GM19240 (cell line): ENCODE results near the gene NLRP1.
"Not testable (repeated sequence)": the region's sequence is repeated elsewhere in the genome, so short reads cannot be mapped to it uniquely, and the experiment has no call there.

Experiments
- DNase-seq: peaks from one replicate; pipeline ENCODE4 v3.0.0; 2011; ENCODE audit warnings: low spot score; ENCODE audit not compliant: insufficient read length

NLRP1 gene

GRCh38 chr17:5587438-5588032 lies 3.2 kb upstream of the NLRP1 start:
- peak; percentile 64 for DNase-seq

DNA sequence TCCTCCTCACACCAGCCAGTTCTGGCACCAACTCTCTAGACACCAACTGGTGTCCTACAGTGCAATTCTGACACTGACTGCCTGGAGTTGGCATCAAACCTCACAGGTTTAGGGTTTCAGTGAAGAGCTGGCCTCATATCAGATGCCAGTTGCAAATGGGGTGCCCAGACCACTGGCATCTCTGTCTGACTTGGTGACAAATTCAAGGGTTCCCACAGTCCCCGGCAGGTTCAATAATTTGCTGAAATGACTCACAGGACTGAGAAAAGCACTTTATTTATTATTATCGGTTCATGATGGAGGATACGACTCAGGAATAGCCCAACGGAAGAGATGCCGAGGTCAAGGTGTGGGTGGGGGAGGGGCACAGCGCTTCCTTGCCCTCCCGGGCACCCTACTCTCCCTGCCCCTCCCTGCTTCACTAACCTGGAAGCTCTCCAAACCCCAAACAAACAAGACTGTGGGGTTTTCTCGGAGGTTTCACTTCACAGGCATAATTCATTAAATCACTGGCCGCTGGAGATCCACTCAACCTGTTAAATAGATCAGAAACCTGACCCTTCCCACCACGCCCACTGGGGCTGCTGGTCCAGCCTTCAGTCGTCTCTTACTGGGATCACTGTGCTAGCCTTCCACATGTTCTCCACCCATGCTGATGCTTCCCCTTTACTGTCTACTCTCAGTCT lies 1.7 kb upstream of the NLRP1 start:
- DNase-seq: no peak

- no peak for DNase-seq
Observed at GRCh38 chr17:5585287-5585794, 1.0 kb upstream of the NLRP1 start.

GRCh38 chr17:5583426-5584382 lies 605 bp downstream of the NLRP1 start:
- DNase-seq: no peak

DNA sequence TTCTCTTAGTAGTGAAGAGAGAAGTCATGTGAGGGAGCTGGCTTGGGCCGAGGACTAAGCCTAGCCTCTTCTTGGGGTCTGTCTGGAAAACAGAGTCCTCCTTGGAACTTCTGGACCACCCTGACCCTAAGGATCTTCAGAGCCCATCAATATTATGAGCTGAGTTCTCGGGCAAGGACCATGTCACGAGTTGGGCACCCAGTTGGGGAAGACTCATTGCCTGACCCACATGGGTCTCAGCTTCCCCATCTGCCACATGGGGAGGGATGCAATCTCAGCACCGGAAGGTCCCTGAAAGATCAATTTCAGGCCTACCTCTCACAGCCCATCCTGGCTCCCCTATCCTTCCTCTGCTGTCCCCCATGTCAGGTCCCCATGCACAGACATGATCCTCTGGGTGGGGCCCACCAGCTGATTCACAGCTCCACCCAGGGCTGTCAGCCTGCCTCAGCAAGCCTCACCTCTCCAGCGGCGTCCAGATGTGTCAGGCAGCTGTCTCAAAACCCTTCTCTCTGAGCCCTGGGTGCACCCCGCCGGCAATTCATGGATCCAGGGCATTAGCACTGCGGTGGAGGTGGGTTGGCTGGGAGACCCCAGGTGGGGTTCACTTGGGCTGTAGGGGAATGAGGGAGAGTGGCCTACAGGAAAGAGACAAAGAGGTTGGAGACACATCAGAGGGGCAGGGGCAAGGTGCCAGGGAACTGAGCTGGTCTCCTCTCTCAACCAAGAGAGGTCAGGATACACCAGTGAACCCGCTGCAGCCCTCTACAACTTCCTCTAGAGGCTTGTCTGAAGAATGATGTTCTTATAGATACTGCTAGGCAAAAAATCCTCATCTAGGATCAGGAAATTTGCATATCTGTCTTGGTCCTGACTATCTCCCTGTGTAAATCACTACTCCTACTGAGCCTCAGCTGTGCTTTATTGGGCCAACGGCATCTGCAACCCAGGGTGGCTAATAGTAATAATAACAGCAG lies 1.8 kb downstream of the NLRP1 start:
- no peak for DNase-seq

GRCh38 chr17:5581655-5582054 lies 2.7 kb downstream of the NLRP1 start:
- DNase-seq: no peak

DNA sequence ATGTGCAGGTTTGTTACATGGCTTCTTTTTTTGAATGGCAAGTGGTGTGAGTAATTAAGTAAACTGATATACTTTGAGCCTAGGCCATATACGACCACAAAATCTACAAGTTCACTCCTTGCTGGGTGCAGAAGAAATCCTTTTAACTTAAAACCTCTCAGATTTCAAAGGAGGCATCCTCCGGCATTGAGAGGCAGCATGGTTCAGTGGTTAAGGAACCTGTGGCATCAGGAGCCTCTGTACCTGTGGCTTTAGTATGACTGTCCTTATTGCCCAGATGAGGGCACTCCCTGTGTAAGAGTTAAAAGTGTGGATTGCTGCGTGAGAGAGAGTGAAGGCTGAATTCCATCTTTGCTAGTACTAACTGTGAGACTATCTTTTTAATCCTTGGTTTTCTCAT lies 3.3 kb downstream of the NLRP1 start:
- DNase-seq: no peak

DNA sequence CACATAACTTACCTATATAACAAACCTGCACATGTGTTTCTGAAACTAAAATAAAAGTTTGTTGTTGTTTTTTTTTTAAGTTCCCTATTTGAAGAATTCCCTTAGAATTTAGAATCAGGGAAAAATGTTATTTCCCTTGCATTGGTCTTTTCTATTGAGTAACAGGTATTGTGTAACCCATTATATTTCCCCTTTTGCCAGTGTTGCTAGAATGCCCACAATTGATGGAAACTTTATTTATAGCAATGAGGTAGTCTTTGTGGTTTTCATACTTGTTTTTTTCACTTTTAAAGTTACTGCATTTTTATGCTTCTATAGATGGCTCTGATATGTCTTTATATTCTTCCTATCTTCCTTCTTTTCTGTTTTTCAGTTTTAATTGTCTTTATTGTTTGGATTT lies 3.9 kb downstream of the NLRP1 start:
- no peak for DNase-seq

- not testable (repeated sequence) for DNase-seq
Observed at GRCh38 chr17:5578768-5579167, 5.5 kb downstream of the NLRP1 start.

GRCh38 chr17:5573017-5573416 lies 11.3 kb downstream of the NLRP1 start:
- DNase-seq: not testable (repeated sequence)

- no peak for DNase-seq
Observed at GRCh38 chr17:5571281-5571680, 13.0 kb downstream of the NLRP1 start.

DNA sequence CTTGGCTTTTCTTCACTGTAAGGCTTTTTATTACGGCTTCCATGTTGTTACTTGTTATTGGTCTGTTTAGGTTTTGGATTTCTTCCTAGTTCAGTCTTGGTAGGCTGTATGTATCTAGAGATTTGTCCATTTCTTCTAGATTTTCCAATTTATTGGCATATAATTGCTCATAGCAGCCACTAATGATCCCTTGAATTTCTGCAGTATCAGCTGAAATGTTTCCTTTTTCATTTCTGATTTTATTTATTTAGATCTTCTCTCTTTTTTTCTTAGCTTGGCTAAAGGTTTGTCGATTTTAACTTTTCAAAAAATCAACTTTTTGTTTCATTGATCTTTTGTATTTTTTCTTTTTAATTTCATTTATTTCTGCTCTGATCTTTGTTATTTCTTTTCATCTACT lies 18.5 kb downstream of the NLRP1 start:
- DNase-seq: no peak

DNA sequence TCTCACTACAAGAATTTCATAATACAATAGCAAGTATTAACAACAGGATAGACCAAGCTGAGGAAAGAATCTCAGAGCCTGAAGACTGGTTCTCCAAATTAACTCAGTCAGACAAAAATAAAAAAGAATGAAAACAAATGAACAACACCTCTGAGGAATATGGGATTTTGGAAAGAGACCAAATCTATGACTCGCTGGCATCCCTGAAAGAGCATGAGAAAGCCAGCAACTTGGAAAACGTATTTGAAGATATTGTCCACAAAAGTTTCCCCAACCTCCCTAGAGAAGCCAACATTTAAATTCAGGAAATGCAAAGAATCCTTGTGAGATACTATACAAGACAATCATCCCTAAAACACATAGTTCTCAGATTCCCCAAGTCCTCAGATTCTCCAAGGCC lies 20.9 kb downstream of the NLRP1 start:
- DNase-seq: no peak

- DNase-seq: no peak
Observed at GRCh38 chr17:5562661-5563360, 21.5 kb downstream of the NLRP1 start.

- no peak for DNase-seq
Observed at GRCh38 chr17:5561736-5562571, 22.4 kb downstream of the NLRP1 start.

DNA sequence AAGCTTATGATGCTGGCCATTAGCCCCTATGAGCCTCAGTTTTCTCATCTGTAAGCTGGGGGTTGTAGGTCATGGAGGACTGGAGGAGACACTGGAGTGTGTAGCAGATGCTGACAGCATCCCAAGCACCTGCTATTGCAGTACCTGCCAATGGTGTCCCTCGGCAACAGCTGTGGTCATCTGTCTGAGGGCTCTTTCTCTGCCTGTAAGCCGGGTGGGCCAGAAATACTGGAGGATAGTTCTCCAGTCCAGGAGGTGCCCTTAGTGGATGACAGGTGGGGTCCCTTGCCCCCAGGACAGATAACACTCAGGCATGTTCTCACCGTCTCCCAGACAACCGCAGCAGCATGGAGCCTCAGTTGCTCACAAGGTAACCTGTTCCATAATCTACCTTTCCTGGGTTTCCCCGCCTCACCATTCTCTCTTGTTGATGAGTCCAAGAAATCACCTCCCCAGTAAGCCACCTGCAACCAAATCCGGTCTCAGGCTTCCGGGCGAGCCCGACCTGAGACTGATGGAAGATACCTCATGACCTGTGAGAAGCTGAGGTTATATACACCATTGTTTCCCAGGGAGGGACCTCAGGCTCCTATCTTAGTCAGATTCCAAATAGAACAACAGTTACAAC lies 23.8 kb downstream of the NLRP1 start:
- no peak for DNase-seq

DNA sequence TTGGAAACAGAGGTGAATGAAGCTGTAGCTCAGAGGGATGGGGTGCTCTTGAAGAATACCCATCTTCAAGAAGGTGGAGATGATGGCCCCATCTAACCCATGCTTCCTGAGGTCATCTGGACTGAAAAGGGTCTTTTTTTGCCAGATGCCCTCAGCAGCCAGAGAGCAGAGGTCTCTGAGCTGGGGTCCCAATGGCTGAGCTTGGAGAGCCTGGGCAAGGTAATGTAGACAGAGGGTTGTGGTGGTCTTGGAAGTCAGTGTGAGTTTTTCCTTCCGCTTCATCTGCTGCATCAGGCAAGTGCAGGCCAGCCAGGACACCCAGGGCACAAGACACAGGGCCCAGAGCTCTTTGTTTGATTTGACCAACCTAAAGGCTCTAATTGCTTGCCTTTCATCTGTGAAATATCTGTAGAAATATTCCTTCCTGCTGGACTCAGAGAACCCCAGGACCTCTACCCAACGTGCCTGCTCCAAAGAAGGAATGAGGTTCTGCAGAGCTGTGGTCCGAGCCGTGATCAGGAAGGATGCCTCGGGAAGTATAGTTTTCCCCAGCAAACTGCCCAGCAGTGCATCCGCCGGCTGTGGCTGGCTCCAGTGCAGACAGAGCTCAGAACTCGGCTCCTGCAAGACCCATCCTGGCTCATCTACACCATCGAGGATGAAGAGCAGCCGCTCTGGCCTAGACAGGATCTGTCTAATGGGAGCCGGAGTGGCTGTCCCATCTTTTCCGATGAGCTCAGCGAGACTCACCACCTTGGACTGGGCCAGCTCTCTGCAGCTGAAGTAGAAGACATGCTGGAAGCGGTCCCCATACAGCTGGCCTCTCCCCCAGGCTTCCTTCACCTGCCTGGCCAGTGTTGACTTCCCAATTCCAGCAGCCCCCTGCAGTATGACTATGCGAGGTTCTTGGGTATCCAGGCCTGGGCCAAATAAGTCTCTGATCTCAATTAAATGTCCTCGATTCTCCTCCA lies 25.2 kb downstream of the NLRP1 start:
- no peak for DNase-seq

DNA sequence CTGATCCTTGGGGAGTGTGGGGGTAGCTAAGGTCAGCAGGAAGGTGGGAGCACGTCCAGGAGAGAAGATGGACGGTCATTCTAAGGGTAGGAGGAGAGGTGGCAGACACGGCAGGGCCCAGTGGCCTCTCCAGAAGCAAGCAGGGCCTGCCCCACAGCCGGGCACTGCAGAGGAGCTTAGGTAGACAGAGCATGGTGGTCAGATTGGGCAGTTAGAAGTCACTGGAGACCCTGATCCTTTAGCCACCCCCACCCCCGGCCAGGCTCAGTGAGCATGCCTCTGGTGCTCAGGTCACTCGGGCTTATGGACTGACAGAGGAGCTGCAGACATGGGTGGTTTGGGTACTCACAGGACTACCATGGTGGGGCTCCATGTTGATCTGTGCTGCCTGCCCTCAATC lies 26.3 kb downstream of the NLRP1 start:
- DNase-seq: no peak
